ENCODE results near the gene MAST4.

DNA sequence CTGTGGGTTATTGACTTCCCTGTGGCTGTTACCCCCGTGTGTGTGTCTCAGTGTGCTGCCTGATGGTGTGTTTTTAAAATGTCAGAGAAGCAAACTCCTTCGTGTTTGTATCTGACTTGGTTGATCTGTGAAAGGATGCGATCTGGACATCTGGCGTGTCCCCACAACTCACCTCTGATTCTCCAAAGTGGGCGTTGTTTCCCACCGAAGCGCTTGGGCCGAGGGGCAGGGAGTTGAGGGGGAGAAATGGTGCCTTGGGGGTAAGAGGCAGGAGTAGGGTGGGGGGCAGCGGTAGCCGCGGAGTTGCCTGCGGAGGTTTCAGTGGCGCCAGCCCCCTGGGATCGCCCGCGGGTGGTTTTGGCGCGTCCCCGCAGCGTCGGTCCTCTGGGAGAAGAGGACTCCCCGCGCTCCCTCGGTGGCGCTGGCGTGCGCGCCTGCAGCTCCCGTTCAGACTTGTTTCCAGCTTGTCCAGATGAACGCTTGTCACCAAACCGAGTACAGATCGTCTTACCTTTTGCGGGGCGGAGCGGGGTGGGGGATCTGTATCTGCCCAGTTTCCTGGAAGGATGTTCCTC, 1.1 kb downstream of the MAST4 start:
- TF ChIP-seq, protein P1, sequence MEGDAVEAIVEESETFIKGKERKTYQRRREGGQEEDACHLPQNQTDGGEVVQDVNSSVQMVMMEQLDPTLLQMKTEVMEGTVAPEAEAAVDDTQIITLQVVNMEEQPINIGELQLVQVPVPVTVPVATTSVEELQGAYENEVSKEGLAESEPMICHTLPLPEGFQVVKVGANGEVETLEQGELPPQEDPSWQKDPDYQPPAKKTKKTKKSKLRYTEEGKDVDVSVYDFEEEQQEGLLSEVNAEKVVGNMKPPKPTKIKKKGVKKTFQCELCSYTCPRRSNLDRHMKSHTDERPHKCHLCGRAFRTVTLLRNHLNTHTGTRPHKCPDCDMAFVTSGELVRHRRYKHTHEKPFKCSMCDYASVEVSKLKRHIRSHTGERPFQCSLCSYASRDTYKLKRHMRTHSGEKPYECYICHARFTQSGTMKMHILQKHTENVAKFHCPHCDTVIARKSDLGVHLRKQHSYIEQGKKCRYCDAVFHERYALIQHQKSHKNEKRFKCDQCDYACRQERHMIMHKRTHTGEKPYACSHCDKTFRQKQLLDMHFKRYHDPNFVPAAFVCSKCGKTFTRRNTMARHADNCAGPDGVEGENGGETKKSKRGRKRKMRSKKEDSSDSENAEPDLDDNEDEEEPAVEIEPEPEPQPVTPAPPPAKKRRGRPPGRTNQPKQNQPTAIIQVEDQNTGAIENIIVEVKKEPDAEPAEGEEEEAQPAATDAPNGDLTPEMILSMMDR (optimal IDR thresholded peaks at IDR 0.05 in 1 of 3, IDR thresholded peaks at IDR 0.05 in 1 of 3, conservative IDR thresholded peaks at IDR 0.05 in 1 of 3; ENCODE audit: extremely low read depth in 1 of 3, insufficient read depth in 2 of 3, low read length in 3 of 3), result peak in 2 of 3 experiments; percentile 28 to 43
- TF ChIP-seq EZH2 (IDR thresholded peaks at IDR 0.05; ENCODE audit: low read length), result peak; percentile 28

Data from keratinocyte (primary cell).